Gastrocnemius medialis (tissue), 4 donors: ENCODE results near the gene PPFIBP1. TPM values are rescaled to one million over a fixed set of nuclear protein-coding genes. Genes with fewer than 3 reads are reported as not detected.

Experiments used
- ATAC-seq, 2 donors: fragments of 150-250 bp; one replicate each; pipeline ENCODE4 v1.9.1; 2016
- DNase-seq, 2 donors: peaks; one replicate each; pipeline ENCODE4 v3.0.0-alpha.2; 2019
- H3K27ac ChIP-seq, 4 donors: fragments of 200-600 bp; sonication (generic); 1 replicate in 1 of 4; 2 replicates in 3 of 4; pipeline ENCODE4 v1.5.1; 2016 to 2018; ENCODE audit warnings: mild to moderate bottlenecking in 2 of 4, moderate library complexity in 1 of 4
- H3K27me3 ChIP-seq, 3 donors: fragments of 200-600 bp; sonication (generic) in 2 of 3; 1 replicate in 1 of 3; 2 replicates in 2 of 3; pipeline versions ENCODE4 v1.5.1 to v1.6.0; 2016 to 2019; ENCODE audit warnings: mild to moderate bottlenecking in 1 of 3, moderate library complexity in 1 of 3
- H3K36me3 ChIP-seq, 2 donors: fragments of 200-600 bp; sonication (generic) in 1 of 2; one replicate each; pipeline ENCODE4 v1.5.1; 2017 to 2018
- H3K4me1 ChIP-seq, 2 donors: fragments of 200-600 bp; sonication (generic) in 1 of 2; one replicate each; pipeline ENCODE4 v1.5.1; 2016 to 2017; ENCODE audit warnings: mild to moderate bottlenecking in 2 of 2
- H3K4me3 ChIP-seq, 4 donors: fragments of 200-600 bp; sonication (generic) in 3 of 4; 1 replicate in 1 of 4; 2 replicates in 3 of 4; pipeline ENCODE4 v1.5.1; 2016 to 2019; ENCODE audit warnings: mild to moderate bottlenecking in 2 of 4
- H3K9me3 ChIP-seq, 3 donors: fragments of 200-600 bp; sonication (generic) in 2 of 3; 1 replicate in 1 of 3; 2 replicates in 2 of 3; pipeline ENCODE4 v1.5.1; 2016 to 2019
- POLR2A ChIP-seq, 2 donors: fragments of 450-650 bp; IDR thresholded peaks; one replicate each; pipeline ENCODE4 v1.6.1; 2017; ENCODE audit warnings: antibody characterized with exemption in 2 of 2, mild to moderate bottlenecking in 2 of 2, moderate library complexity in 2 of 2
- in situ Hi-C, 4 donors: fragments of 200-750 bp; cut with MboI; loops; one replicate each; pipeline versions ENCODE4 v1.15.0 to v1.8.0; 2017; ENCODE audit warnings: low sequenced_read_pairs in 4 of 4
- intact Hi-C: fragments of 100-400 bp; cut with DNase I; formaldehyde crosslinking; loops from one replicate; pipeline ENCODE4 v1.15.1; 2023; ENCODE audit warnings: low total_unique reads
- total RNA-seq, 4 donors: library from RNA; depleted of rRNA; stranded (reverse); fragments of >200 nt; gene quantifications; one replicate each; pipeline versions ENCODE4 v1.1.0 to v1.2.3, GENCODE V29; 2016
- TF ChIP-seq, protein P1 (sequence below), 5 experiments: fragments of 450-650 bp in 3 of 5; fragments of 200-600 bp in 2 of 5; sonication (generic) in 2 of 5; IDR thresholded peaks in 4 of 5; conservative IDR thresholded peaks in 1 of 5; 1 replicate in 4 of 5; 2 replicates in 1 of 5; pipeline ENCODE4 v1.5.1; 2016 to 2019; ENCODE audit warnings: antibody characterized with exemption in 5 of 5, mild to moderate bottlenecking in 3 of 5, moderate library complexity in 3 of 5

Gene PPFIBP1
- total RNA-seq, 4 donors from 2014 or later, result 18.3 to 33.2 (median 27.4) TPM

DNA sequence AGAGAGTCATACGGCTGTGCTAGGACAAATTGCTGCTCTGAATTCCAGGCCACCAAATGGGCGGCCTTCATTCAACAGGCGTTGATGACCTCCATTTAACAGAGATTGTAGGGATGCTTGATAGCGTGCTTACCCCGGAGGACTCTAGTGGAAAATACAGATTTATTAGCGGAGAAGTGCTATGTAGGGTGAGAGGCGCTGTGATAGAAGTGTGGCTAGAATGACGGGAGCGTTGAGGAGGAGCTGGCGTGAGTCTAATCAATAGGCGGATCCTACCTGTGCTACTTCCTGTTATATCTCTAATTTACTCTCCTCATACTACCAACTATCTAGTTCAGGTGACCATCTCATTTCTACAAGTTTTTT is 187.3 kb downstream of the PPFIBP1 start:
- Histone ChIP-seq H3K4me3 (peak overlapping the region; percentile 82 to 98 (median 86)), H3K27me3 (no peaks in the 10 kb centered on the region), H3K36me3 (peaks cover 0 to 11% of the 10 kb centered on the region in 2 donors), H3K9me3 (no peaks in the 10 kb centered on the region), H3K27ac (peak overlapping the region; percentile 78 to 87 (median 85)), H3K4me1 (peaks cover 19 to 23% of the 10 kb centered on the region in 2 donors)
- DNase-seq (no peak), ATAC-seq (no peak)
- intact Hi-C loops, result loop anchor here (5.0 to 10.0 kb wide), 3 partner anchors 71 to 686 kb away; partner anchors contain the start of genes CCDC91, KLHL42, MANSC4 and MED21
- TF ChIP-seq POLR2A (IDR thresholded peaks at IDR 0.05), result no peak
- TF ChIP-seq, protein P1, sequence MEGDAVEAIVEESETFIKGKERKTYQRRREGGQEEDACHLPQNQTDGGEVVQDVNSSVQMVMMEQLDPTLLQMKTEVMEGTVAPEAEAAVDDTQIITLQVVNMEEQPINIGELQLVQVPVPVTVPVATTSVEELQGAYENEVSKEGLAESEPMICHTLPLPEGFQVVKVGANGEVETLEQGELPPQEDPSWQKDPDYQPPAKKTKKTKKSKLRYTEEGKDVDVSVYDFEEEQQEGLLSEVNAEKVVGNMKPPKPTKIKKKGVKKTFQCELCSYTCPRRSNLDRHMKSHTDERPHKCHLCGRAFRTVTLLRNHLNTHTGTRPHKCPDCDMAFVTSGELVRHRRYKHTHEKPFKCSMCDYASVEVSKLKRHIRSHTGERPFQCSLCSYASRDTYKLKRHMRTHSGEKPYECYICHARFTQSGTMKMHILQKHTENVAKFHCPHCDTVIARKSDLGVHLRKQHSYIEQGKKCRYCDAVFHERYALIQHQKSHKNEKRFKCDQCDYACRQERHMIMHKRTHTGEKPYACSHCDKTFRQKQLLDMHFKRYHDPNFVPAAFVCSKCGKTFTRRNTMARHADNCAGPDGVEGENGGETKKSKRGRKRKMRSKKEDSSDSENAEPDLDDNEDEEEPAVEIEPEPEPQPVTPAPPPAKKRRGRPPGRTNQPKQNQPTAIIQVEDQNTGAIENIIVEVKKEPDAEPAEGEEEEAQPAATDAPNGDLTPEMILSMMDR (IDR thresholded peaks at IDR 0.05 in 4 of 5, conservative IDR thresholded peaks at IDR 0.05 in 1 of 5), result no peak
- in situ Hi-C loops, result no loop called here

DNA sequence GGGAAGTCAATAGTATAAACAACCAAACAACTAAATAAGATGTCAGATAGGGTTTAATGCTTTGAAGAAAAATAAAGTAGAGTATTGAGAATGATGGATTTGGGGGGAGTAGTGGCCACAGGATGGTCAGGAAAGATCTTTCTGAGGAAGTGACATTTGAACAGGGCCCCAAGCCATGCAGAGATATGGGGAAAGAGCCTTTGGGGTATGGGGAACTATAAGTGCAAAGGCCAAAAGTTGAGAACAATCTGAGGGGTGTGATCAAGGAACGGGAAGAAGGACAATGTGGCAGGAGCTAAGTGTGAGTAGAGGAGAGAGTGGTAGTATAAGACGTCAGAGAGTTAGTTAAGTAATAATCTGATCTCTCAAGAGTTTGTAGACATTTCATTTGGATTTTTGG is 188.0 kb downstream of the PPFIBP1 start:
- Histone ChIP-seq H3K36me3 (peaks cover 0 to 17% of the 10 kb centered on the region in 2 donors), H3K4me3 (peak overlapping the region in 3 of 4 donors; percentile 84 to 98 (median 89)), H3K9me3 (no peaks in the 10 kb centered on the region), H3K27me3 (no peaks in the 10 kb centered on the region), H3K27ac (no peak overlapping the region), H3K4me1 (peaks cover 19 to 23% of the 10 kb centered on the region in 2 donors)
- TF ChIP-seq, protein P1 (IDR thresholded peaks at IDR 0.05 in 4 of 5, conservative IDR thresholded peaks at IDR 0.05 in 1 of 5), result no peak
- TF ChIP-seq POLR2A (IDR thresholded peaks at IDR 0.05), result no peak
- intact Hi-C loops, result loop anchor here (5.0 to 10.0 kb wide), 3 partner anchors 70 to 687 kb away; partner anchors contain the start of genes CCDC91, KLHL42, MANSC4 and MED21
- ATAC-seq (no peak), DNase-seq (no peak)
- in situ Hi-C loops, result no loop called here

DNA sequence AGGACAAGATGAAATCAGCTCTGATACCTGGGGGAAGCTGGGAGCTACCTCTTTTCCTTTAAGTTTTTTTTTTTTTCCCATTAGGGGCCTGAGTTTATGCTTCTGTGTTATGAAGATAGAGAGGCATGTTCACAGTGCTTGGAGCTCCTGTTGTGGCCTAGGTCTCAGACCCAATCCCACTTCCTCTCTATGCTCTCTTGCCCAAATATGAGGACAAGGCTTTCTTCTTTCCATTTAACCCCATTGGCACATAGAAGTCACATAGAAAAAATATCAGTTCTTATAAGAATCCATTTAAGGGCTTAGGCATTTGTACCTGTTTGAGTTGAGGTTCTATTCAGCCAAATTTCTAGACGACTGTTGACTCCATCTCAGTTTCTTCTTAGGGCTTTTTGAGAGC is 199.2 kb downstream of the PPFIBP1 start:
- intact Hi-C loops, result no loop called here
- Histone ChIP-seq H3K4me3 (no peak overlapping the region), H3K27me3 (no peaks in the 10 kb centered on the region), H3K9me3 (no peaks in the 10 kb centered on the region), H3K4me1 (no peaks in the 10 kb centered on the region), H3K36me3 (peaks cover 0 to 46% of the 10 kb centered on the region in 2 donors), H3K27ac (no peak overlapping the region)
- TF ChIP-seq POLR2A (IDR thresholded peaks at IDR 0.05), result no peak
- TF ChIP-seq, protein P1 (IDR thresholded peaks at IDR 0.05 in 4 of 5, conservative IDR thresholded peaks at IDR 0.05 in 1 of 5), result no peak
- ATAC-seq (no peak), DNase-seq (no peak)
- in situ Hi-C loops, result no loop called here

DNA sequence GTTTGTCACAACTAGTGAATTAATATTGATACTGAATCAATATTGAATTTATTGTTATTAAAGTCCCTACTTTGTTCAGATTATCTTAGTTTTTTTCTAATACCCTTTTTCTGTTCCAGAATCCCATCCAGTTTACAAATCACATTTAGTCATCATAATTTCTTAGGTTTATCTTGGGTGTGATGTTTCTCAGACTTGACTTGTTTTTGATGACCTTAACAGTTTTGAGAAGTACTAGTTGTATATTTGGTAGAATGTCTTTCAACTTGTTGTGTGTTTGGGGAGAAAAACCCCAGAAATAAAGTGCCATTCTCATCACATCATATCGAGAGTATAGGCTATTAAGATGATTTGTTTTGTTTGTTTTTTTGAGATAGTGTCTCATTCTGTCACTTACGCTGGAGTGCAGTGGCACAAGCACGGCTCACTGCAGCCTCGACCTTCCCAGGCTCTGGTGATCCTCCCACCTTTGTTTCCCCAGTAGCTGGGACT is 206.1 kb downstream of the PPFIBP1 start:
- TF ChIP-seq POLR2A (IDR thresholded peaks at IDR 0.05), result no peak
- TF ChIP-seq, protein P1 (IDR thresholded peaks at IDR 0.05 in 4 of 5, conservative IDR thresholded peaks at IDR 0.05 in 1 of 5), result no peak
- intact Hi-C loops (loop anchor here (5.0 kb wide), 1 partner anchor 92 kb away; no protein-coding TSS in a partner anchor), in situ Hi-C loops (loop anchor here in 2 of 4 donors (25.0 kb wide), 1 partner anchor 207 kb away; no protein-coding TSS in a partner anchor)
- Histone ChIP-seq H3K36me3 (peaks cover 0 to 14% of the 10 kb centered on the region in 2 donors), H3K4me3 (no peak overlapping the region), H3K27ac (no peak overlapping the region), H3K27me3 (no peaks in the 10 kb centered on the region), H3K9me3 (no peaks in the 10 kb centered on the region), H3K4me1 (no peaks in the 10 kb centered on the region)
- ATAC-seq (no peak), DNase-seq (no peak)
